Psoas muscle (tissue), 8 donors: ENCODE measurements around the gene CA6. TPM values are rescaled to one million over a fixed set of nuclear protein-coding genes. Genes with fewer than 3 reads are reported as not detected.

Experiments
- ATAC-seq, 4 donors: fragments of 200-7000 bp; cut with Tn5 transposase; one replicate each; pipeline ENCODE4 v1.9.1; 2020; ENCODE audit warnings: moderate library complexity in 3 of 4, mild to moderate bottlenecking in 2 of 4
- DNase-seq, 2 donors: peaks; one replicate each; pipeline ENCODE4 v3.0.0-alpha.2; 2020
- H3K27ac ChIP-seq: fragments of 200-600 bp; one replicate; pipeline ENCODE4 v1.8.0; 2022
- H3K27me3 ChIP-seq, 3 donors: fragments of 200-600 bp in 1 of 3; one replicate each; pipeline versions ENCODE4 v1.6.1 to v1.8.0; 2013 to 2022; ENCODE audit warnings: low read length in 2 of 3, mild to moderate bottlenecking in 2 of 3, moderate library complexity in 1 of 3; ENCODE audit not compliant: insufficient read depth in 3 of 3
- H3K36me3 ChIP-seq, 2 donors: fragments of 200-600 bp in 1 of 2; one replicate each; pipeline versions ENCODE4 v1.6.1 to v1.8.0; 2013 to 2022; ENCODE audit warnings: low read depth in 1 of 2, mild to moderate bottlenecking in 1 of 2, moderate library complexity in 1 of 2; ENCODE audit not compliant: insufficient read depth in 1 of 2
- H3K4me1 ChIP-seq: fragments of 200-600 bp; one replicate; pipeline ENCODE4 v1.8.0; 2022
- H3K4me3 ChIP-seq: fragments of 200-600 bp; one replicate; pipeline ENCODE4 v1.8.0; 2022; ENCODE audit warnings: mild to moderate bottlenecking
- H3K9me3 ChIP-seq: fragments of 200-600 bp; one replicate; pipeline ENCODE4 v1.8.0; 2022
- CTCF ChIP-seq: fragments of 200-600 bp; IDR thresholded peaks from one replicate; pipeline ENCODE4 v1.8.0; 2022; ENCODE audit warnings: antibody characterized with exemption
- WGBS, 3 donors: extraction: QIAGEN DNeasy Blood & Tissue Kit; methylation state at CpG; one replicate each; pipeline versions ENCODE4 v1.1.6 to v1.1.7; 2013; 5-methylcytosine and 5-hydroxymethylcytosine counted together
- intact Hi-C, 2 donors: fragments of 100-400 bp; cut with DNase I; formaldehyde crosslinking; loops; one replicate each; pipeline versions ENCODE4 v1.11.0 to v1.14.2; 2022
- polyA plus RNA-seq, 3 donors: library from polyadenylated mRNA; stranded (reverse); fragments of 200-250 nt; gene quantifications; one replicate each; pipeline ENCODE4 v1.2.3, GENCODE V29; 2013
- total RNA-seq, 4 donors: library from RNA; stranded (reverse); fragmentation: NEBNext Ultra II Directional in 2 of 4; extraction: Animal tissue kit (Norgen Biotek cat#: 25700) in 2 of 4; gene quantifications; one replicate each; pipeline versions ENCODE4 v1.2.1 to v1.2.4, GENCODE V29; 2021 to 2023
- donor health status: healthy with polysubstance abuse.
- donor health status: DM: no; HTN: no; CAD: no; lungs with moderate emphysema.
- donor health status: Bipolar disorder and iron deficiency.
- donor health status: healthy.
- donor health status: DM: yes; HTN: yes; CAD: no.
- donor health status: DM: no; HTN: no; CAD: no.
- donor health status: DM: no; HTN: no; CAD: no.
- donor health status: DM: yes; HTN: yes; CAD: no.

The CA6 gene
- total and polyA plus RNA-seq, 7 donors: not detected

DNA sequence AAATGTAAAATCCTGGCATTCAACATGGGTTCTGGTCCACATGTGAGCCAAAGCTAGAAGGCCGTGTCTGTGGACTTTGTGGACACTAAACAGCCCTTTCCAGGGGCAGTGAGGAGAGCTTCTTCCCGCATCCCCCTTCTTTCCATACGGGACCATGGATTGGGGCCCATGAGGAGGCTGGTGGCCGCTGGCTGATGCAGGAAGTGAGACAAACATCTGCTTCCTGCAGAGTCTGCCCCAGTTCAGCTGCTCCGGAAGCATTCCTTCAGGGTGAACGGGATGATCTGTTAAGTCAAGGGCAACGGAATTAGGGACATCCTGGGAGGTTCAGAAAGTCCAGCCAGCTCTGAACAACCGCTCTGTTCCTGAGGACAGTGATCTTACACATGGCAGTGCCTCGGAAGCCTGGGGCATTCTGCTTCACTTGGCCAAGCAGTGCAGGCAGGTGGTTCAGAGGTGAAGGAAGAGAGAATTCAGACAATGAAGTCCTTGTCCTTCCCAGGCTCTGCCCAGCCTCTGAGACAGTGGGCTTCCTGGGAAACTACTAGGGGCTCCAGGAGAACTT is 1.5 kb downstream of the CA6 start:
- Histone ChIP-seq H3K4me1 (no peaks in the 10 kb centered on the region), H3K9me3 (no peaks in the 10 kb centered on the region), H3K27me3 (no peaks in the 10 kb centered on the region), H3K27ac (no peak overlapping the region), H3K36me3 (no peaks in the 10 kb centered on the region), H3K4me3 (no peak overlapping the region)
- intact Hi-C loops: no loop called here
- no peak for TF ChIP-seq CTCF
- WGBS, 3 donors: 56 to 65% (median 60%) methylated on average over 9 of the region's 9 CpGs
- ATAC-seq (no peak), DNase-seq (no peak)

DNA sequence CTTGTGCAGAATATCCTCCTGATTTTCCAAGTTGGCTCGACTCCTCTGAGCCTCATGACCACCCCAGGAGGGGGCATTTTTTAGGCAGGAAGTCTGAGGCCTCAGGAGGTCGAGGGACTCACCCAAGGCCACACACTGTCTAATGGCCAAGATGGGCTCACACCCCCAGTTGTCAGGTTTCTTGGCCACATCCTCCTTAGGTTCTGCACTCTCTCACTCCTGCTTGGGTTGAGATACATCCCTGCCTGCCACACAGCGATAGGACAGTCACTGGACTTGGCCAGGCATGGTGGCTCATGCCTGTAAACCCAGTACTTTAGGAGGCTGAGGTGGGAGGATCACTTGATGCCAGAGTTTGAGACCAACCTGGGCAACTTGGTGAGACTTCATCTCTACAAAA is 4.6 kb downstream of the CA6 start:
- WGBS, 3 donors: 55 to 78% (median 69%) methylated on average over 3 of the region's 3 CpGs
- no peaks in the 10 kb centered on the region for H3K27me3 ChIP-seq
- intact Hi-C loops: no loop called here
- no peak for ATAC-seq
- H3K9me3 ChIP-seq: no peaks in the 10 kb centered on the region
- H3K27ac ChIP-seq: no peak overlapping the region
- no peak for TF ChIP-seq CTCF
- H3K36me3 ChIP-seq: no peaks in the 10 kb centered on the region
- H3K4me1 ChIP-seq: no peaks in the 10 kb centered on the region
- no peak for DNase-seq
- no peak overlapping the region for H3K4me3 ChIP-seq

GRCh38 chr1:8951231-8951630 is 5.6 kb downstream of the CA6 start:
- ATAC-seq: no peak
- H3K9me3 ChIP-seq: no peaks in the 10 kb centered on the region
- DNase-seq: no peak
- no peak overlapping the region for H3K27ac ChIP-seq
- H3K4me1 ChIP-seq: no peaks in the 10 kb centered on the region
- TF ChIP-seq CTCF: no peak
- WGBS, 3 donors: 82 to 86% (median 85%) methylated on average over 6 of the region's 6 CpGs
- intact Hi-C loops: no loop called here
- no peaks in the 10 kb centered on the region for H3K27me3 ChIP-seq
- H3K4me3 ChIP-seq: no peak overlapping the region
- no peaks in the 10 kb centered on the region for H3K36me3 ChIP-seq

GRCh38 chr1:8955406-8955805 is 9.7 kb downstream of the CA6 start:
- intact Hi-C loops: no loop called here
- no peak for TF ChIP-seq CTCF

More at GRCh38 chr1:8955406-8955805, 9.7 kb downstream of the CA6 start:
- Histone ChIP-seq H3K9me3 (no peaks in the 10 kb centered on the region), H3K36me3 (no peaks in the 10 kb centered on the region), H3K4me1 (no peaks in the 10 kb centered on the region), H3K27ac (no peak overlapping the region), H3K4me3 (no peak overlapping the region), H3K27me3 (no peaks in the 10 kb centered on the region)
- no peak for DNase-seq
- ATAC-seq: no peak
- WGBS, 3 donors: 61 to 76% (median 63%) methylated on average over 11 of the region's 11 CpGs
